ENCODE data around the gene APOLD1.

The APOLD1 gene

GRCh38 chr12:12745576-12746211 is 39.8 kb upstream of the APOLD1 start:
- Histone ChIP-seq H4K8ac (ENCODE audit: low read depth, low read length) (no peak overlapping the region), H3K4me3 (ENCODE audit: low read length) (no peak overlapping the region), H2AK5ac (ENCODE audit: low read length) (no peak overlapping the region), H3K36me3 (ENCODE audit: control insufficient read depth, insufficient read depth, low read length) (no peaks in the 10 kb centered on the region), H2BK120ac (ENCODE audit: low read depth, low read length) (no peak overlapping the region), H3K4me1 (ENCODE audit: control insufficient read depth, low read depth, low read length) (peaks cover 2% of the 10 kb centered on the region), H2BK15ac (replicated peaks; ENCODE audit: low read depth) (no peak overlapping the region), H3K4me2 (ENCODE audit: low read length) (no peak overlapping the region), H3K79me1 (ENCODE audit: low read length) (no peaks in the 10 kb centered on the region), H3K18ac (ENCODE audit: low read length) (no peak overlapping the region), H3K27me3 (ENCODE audit: insufficient read depth, low read length, poor library complexity) (no peaks in the 10 kb centered on the region), H2BK5ac (ENCODE audit: low read length) (no peak overlapping the region), H4K5ac (ENCODE audit: low read length) (no peak overlapping the region), H3K4ac (ENCODE audit: low read depth, low read length) (no peak overlapping the region), H3K23ac (ENCODE audit: low read length) (no peak overlapping the region), H3K9ac (ENCODE audit: low read length) (no peak overlapping the region), H3K79me2 (ENCODE audit: control insufficient read depth, insufficient read depth, low read length) (no peaks in the 10 kb centered on the region), H3K27ac (ENCODE audit: low read depth, low read length) (no peak overlapping the region), H3K56ac (ENCODE audit: low read length) (peak overlapping the region; percentile 56)
- no CpG with 5 or more reads among the region's 7 CpGs for WGBS (ENCODE audit: extremely low coverage, insufficient coverage, low lambda C conversion rate)
- peak; percentile 77 for DNase-seq

GRCh38 chr12:12747278-12747677 is 38.2 kb upstream of the APOLD1 start:
- H2BK15ac ChIP-seq (replicated peaks; ENCODE audit: low read depth), result no peak overlapping the region
- H3K27me3 ChIP-seq (ENCODE audit: insufficient read depth, low read length, poor library complexity), result no peaks in the 10 kb centered on the region
- H2BK120ac ChIP-seq (ENCODE audit: low read depth, low read length), result no peak overlapping the region
- H3K79me1 ChIP-seq (ENCODE audit: low read length), result no peaks in the 10 kb centered on the region
- H3K4me1 ChIP-seq (ENCODE audit: control insufficient read depth, low read depth, low read length), result peaks cover 2% of the 10 kb centered on the region
- WGBS (ENCODE audit: extremely low coverage, insufficient coverage, low lambda C conversion rate), result no CpG with 5 or more reads among the region's 3 CpGs
- no peak overlapping the region for H3K18ac ChIP-seq (ENCODE audit: low read length)
- no peak overlapping the region for H3K27ac ChIP-seq (ENCODE audit: low read depth, low read length)
- no peak overlapping the region for H3K23ac ChIP-seq (ENCODE audit: low read length)
- no peak overlapping the region for H4K5ac ChIP-seq (ENCODE audit: low read length)
- H3K4me3 ChIP-seq (ENCODE audit: low read length), result no peak overlapping the region
- no peak overlapping the region for H3K9ac ChIP-seq (ENCODE audit: low read length)
- H3K4ac ChIP-seq (ENCODE audit: low read depth, low read length), result no peak overlapping the region
- H4K8ac ChIP-seq (ENCODE audit: low read depth, low read length), result no peak overlapping the region
- H3K56ac ChIP-seq (ENCODE audit: low read length), result no peak overlapping the region
- H2BK5ac ChIP-seq (ENCODE audit: low read length), result no peak overlapping the region
- no peak overlapping the region for H2AK5ac ChIP-seq (ENCODE audit: low read length)
- H3K4me2 ChIP-seq (ENCODE audit: low read length), result no peak overlapping the region
- DNase-seq, result no peak
- H3K79me2 ChIP-seq (ENCODE audit: control insufficient read depth, insufficient read depth, low read length), result no peaks in the 10 kb centered on the region
- no peaks in the 10 kb centered on the region for H3K36me3 ChIP-seq (ENCODE audit: control insufficient read depth, insufficient read depth, low read length)

GRCh38 chr12:12748044-12748443 is 37.4 kb upstream of the APOLD1 start:
- Histone ChIP-seq H3K4me3 (ENCODE audit: low read length) (no peak overlapping the region), H3K9ac (ENCODE audit: low read length) (no peak overlapping the region), H4K5ac (ENCODE audit: low read length) (no peak overlapping the region), H3K4ac (ENCODE audit: low read depth, low read length) (no peak overlapping the region), H3K27me3 (ENCODE audit: insufficient read depth, low read length, poor library complexity) (no peaks in the 10 kb centered on the region), H2AK5ac (ENCODE audit: low read length) (no peak overlapping the region), H2BK15ac (replicated peaks; ENCODE audit: low read depth) (no peak overlapping the region), H3K79me2 (ENCODE audit: control insufficient read depth, insufficient read depth, low read length) (no peaks in the 10 kb centered on the region), H3K27ac (ENCODE audit: low read depth, low read length) (no peak overlapping the region), H3K4me1 (ENCODE audit: control insufficient read depth, low read depth, low read length) (peaks cover 2% of the 10 kb centered on the region), H4K8ac (ENCODE audit: low read depth, low read length) (no peak overlapping the region), H3K36me3 (ENCODE audit: control insufficient read depth, insufficient read depth, low read length) (no peaks in the 10 kb centered on the region), H3K56ac (ENCODE audit: low read length) (no peak overlapping the region), H2BK120ac (ENCODE audit: low read depth, low read length) (no peak overlapping the region), H3K4me2 (ENCODE audit: low read length) (no peak overlapping the region), H3K79me1 (ENCODE audit: low read length) (no peaks in the 10 kb centered on the region), H3K23ac (ENCODE audit: low read length) (no peak overlapping the region), H3K18ac (ENCODE audit: low read length) (no peak overlapping the region), H2BK5ac (ENCODE audit: low read length) (no peak overlapping the region)
- no peak for DNase-seq
- no CpG with 5 or more reads among the region's 3 CpGs for WGBS (ENCODE audit: extremely low coverage, insufficient coverage, low lambda C conversion rate)

GRCh38 chr12:12749433-12749832 is 36.0 kb upstream of the APOLD1 start:
- no peak overlapping the region for H3K4me2 ChIP-seq (ENCODE audit: low read length)
- H3K79me1 ChIP-seq (ENCODE audit: low read length), result no peaks in the 10 kb centered on the region
- H3K9ac ChIP-seq (ENCODE audit: low read length), result no peak overlapping the region
- no peak overlapping the region for H2AK5ac ChIP-seq (ENCODE audit: low read length)
- peaks cover 2% of the 10 kb centered on the region for H3K4me1 ChIP-seq (ENCODE audit: control insufficient read depth, low read depth, low read length)
- no peak overlapping the region for H3K4me3 ChIP-seq (ENCODE audit: low read length)
- no peak overlapping the region for H3K4ac ChIP-seq (ENCODE audit: low read depth, low read length)
- H3K56ac ChIP-seq (ENCODE audit: low read length), result no peak overlapping the region
- H4K5ac ChIP-seq (ENCODE audit: low read length), result no peak overlapping the region
- no CpG with 5 or more reads among the region's 7 CpGs for WGBS (ENCODE audit: extremely low coverage, insufficient coverage, low lambda C conversion rate)
- peak; percentile 28 for DNase-seq
- no peak overlapping the region for H4K8ac ChIP-seq (ENCODE audit: low read depth, low read length)
- no peak overlapping the region for H2BK15ac ChIP-seq (replicated peaks; ENCODE audit: low read depth)
- H3K27ac ChIP-seq (ENCODE audit: low read depth, low read length), result no peak overlapping the region
- H3K23ac ChIP-seq (ENCODE audit: low read length), result no peak overlapping the region
- no peak overlapping the region for H2BK5ac ChIP-seq (ENCODE audit: low read length)
- no peak overlapping the region for H3K18ac ChIP-seq (ENCODE audit: low read length)
- no peaks in the 10 kb centered on the region for H3K79me2 ChIP-seq (ENCODE audit: control insufficient read depth, insufficient read depth, low read length)
- no peak overlapping the region for H2BK120ac ChIP-seq (ENCODE audit: low read depth, low read length)
- H3K27me3 ChIP-seq (ENCODE audit: insufficient read depth, low read length, poor library complexity), result no peaks in the 10 kb centered on the region
- H3K36me3 ChIP-seq (ENCODE audit: control insufficient read depth, insufficient read depth, low read length), result no peaks in the 10 kb centered on the region

GRCh38 chr12:12755923-12756322 is 29.5 kb upstream of the APOLD1 start:
- Histone ChIP-seq H2BK5ac (ENCODE audit: low read length) (no peak overlapping the region), H3K4me1 (ENCODE audit: control insufficient read depth, low read depth, low read length) (no peaks in the 10 kb centered on the region), H3K27ac (ENCODE audit: low read depth, low read length) (no peak overlapping the region), H3K4me2 (ENCODE audit: low read length) (no peak overlapping the region), H2BK15ac (replicated peaks; ENCODE audit: low read depth) (no peak overlapping the region), H2BK120ac (ENCODE audit: low read depth, low read length) (no peak overlapping the region), H2AK5ac (ENCODE audit: low read length) (no peak overlapping the region), H3K79me1 (ENCODE audit: low read length) (no peaks in the 10 kb centered on the region), H3K18ac (ENCODE audit: low read length) (no peak overlapping the region), H3K4ac (ENCODE audit: low read depth, low read length) (no peak overlapping the region), H3K23ac (ENCODE audit: low read length) (no peak overlapping the region), H3K4me3 (ENCODE audit: low read length) (no peak overlapping the region), H3K36me3 (ENCODE audit: control insufficient read depth, insufficient read depth, low read length) (no peaks in the 10 kb centered on the region), H3K56ac (ENCODE audit: low read length) (no peak overlapping the region), H4K5ac (ENCODE audit: low read length) (no peak overlapping the region), H4K8ac (ENCODE audit: low read depth, low read length) (no peak overlapping the region), H3K79me2 (ENCODE audit: control insufficient read depth, insufficient read depth, low read length) (no peaks in the 10 kb centered on the region), H3K9ac (ENCODE audit: low read length) (no peak overlapping the region), H3K27me3 (ENCODE audit: insufficient read depth, low read length, poor library complexity) (no peaks in the 10 kb centered on the region)
- no CpG with 5 or more reads among the region's 5 CpGs for WGBS (ENCODE audit: extremely low coverage, insufficient coverage, low lambda C conversion rate)
- DNase-seq, result no peak

- H4K5ac ChIP-seq (ENCODE audit: low read length), result no peak overlapping the region
- H3K36me3 ChIP-seq (ENCODE audit: control insufficient read depth, insufficient read depth, low read length), result no peaks in the 10 kb centered on the region
- H2BK120ac ChIP-seq (ENCODE audit: low read depth, low read length), result no peak overlapping the region
- no peak overlapping the region for H3K18ac ChIP-seq (ENCODE audit: low read length)
- H2BK15ac ChIP-seq (replicated peaks; ENCODE audit: low read depth), result no peak overlapping the region
- H3K9ac ChIP-seq (ENCODE audit: low read length), result no peak overlapping the region
- H3K79me1 ChIP-seq (ENCODE audit: low read length), result no peaks in the 10 kb centered on the region
- H3K56ac ChIP-seq (ENCODE audit: low read length), result no peak overlapping the region
- no CpG with 5 or more reads among the region's 2 CpGs for WGBS (ENCODE audit: extremely low coverage, insufficient coverage, low lambda C conversion rate)
- H2BK5ac ChIP-seq (ENCODE audit: low read length), result no peak overlapping the region
- H3K27ac ChIP-seq (ENCODE audit: low read depth, low read length), result no peak overlapping the region
- no peaks in the 10 kb centered on the region for H3K4me1 ChIP-seq (ENCODE audit: control insufficient read depth, low read depth, low read length)
- no peak overlapping the region for H2AK5ac ChIP-seq (ENCODE audit: low read length)
- no peak overlapping the region for H3K4me2 ChIP-seq (ENCODE audit: low read length)
- no peaks in the 10 kb centered on the region for H3K27me3 ChIP-seq (ENCODE audit: insufficient read depth, low read length, poor library complexity)
- DNase-seq, result no peak
- no peak overlapping the region for H3K23ac ChIP-seq (ENCODE audit: low read length)
- no peaks in the 10 kb centered on the region for H3K79me2 ChIP-seq (ENCODE audit: control insufficient read depth, insufficient read depth, low read length)
- no peak overlapping the region for H3K4me3 ChIP-seq (ENCODE audit: low read length)
- H3K4ac ChIP-seq (ENCODE audit: low read depth, low read length), result no peak overlapping the region
- H4K8ac ChIP-seq (ENCODE audit: low read depth, low read length), result no peak overlapping the region
Measured at GRCh38 chr12:12757121-12757520, 28.3 kb upstream of the APOLD1 start.

All from mesendoderm (in vitro differentiated cells).